Transverse colon (tissue), 4 donors: ENCODE measurements around the gene LEPR. TPM values are rescaled to one million over a fixed set of nuclear protein-coding genes. Genes with fewer than 3 reads are reported as not detected.

Source experiments
- DNase-seq: peaks from one replicate; pipeline ENCODE4 v3.0.0-alpha.2; 2019
- H3K27ac ChIP-seq, 4 donors: fragments of 200-600 bp; sonication (generic); 2 replicates each; pipeline ENCODE4 v1.5.1; 2016 to 2018; ENCODE audit warnings: inconsistent platforms in 4 of 4
- H3K27me3 ChIP-seq: fragments of 200-600 bp; sonication (generic); 2 replicates; pipeline ENCODE4 v1.5.1; 2017; ENCODE audit warnings: inconsistent platforms
- H3K36me3 ChIP-seq, 4 donors: fragments of 200-600 bp; sonication (generic); 2 replicates each; pipeline ENCODE4 v1.5.1; 2017 to 2019; ENCODE audit warnings: inconsistent platforms in 4 of 4
- H3K4me1 ChIP-seq, 4 donors: fragments of 200-600 bp; sonication (generic); 2 replicates each; pipeline ENCODE4 v1.5.1; 2017 to 2020; ENCODE audit warnings: inconsistent platforms in 4 of 4
- H3K4me3 ChIP-seq, 4 donors: fragments of 200-600 bp; sonication (generic); 1 replicate in 1 of 4; 2 replicates in 3 of 4; pipeline versions ENCODE4 v1.5.1 to v1.6.1; 2017 to 2019; ENCODE audit warnings: inconsistent platforms in 4 of 4
- H3K9me3 ChIP-seq, 2 donors: fragments of 200-600 bp; sonication (generic); 2 replicates each; pipeline ENCODE4 v1.5.1; 2017 to 2019; ENCODE audit warnings: inconsistent platforms in 2 of 2
- EP300 ChIP-seq: sonication (generic); formaldehyde crosslinking; IDR thresholded peaks from one replicate; pipeline ENCODE4 v1.6.1; 2017; ENCODE audit warnings: antibody characterized with exemption, low read depth
- POLR2A ChIP-seq: fragments of 450-650 bp; IDR thresholded peaks from one replicate; pipeline ENCODE4 v1.6.1; 2016; ENCODE audit warnings: antibody characterized with exemption, mild to moderate bottlenecking, moderate library complexity
- POLR2AphosphoS5 ChIP-seq, 3 donors: sonication (generic); formaldehyde crosslinking; IDR thresholded peaks; one replicate each; pipeline ENCODE4 v1.6.1; 2016; ENCODE audit warnings: antibody characterized with exemption in 3 of 3
- WGBS, 2 donors: methylation state at CpG; one replicate each; pipeline ENCODE4 v1.1.5; 2018; ENCODE audit warnings: low coverage in 1 of 2; 5-methylcytosine and 5-hydroxymethylcytosine counted together
- in situ Hi-C, 4 donors: fragments of 200-750 bp; cut with MboI; loops; one replicate each; pipeline versions ENCODE4 v1.15.0 to v1.15.1; 2017; ENCODE audit warnings: low sequenced_read_pairs in 3 of 4, low pct_ligation_motif_present in 1 of 4, low pct_unique_long_range_greater_than_20kb in 1 of 4
- intact Hi-C: fragments of 100-400 bp; cut with DNase I; formaldehyde crosslinking; loops from one replicate; pipeline ENCODE4 v1.15.1; 2023; ENCODE audit warnings: low total_unique reads
- total RNA-seq, 4 donors: library from RNA; depleted of rRNA; stranded (reverse); fragments of >200 nt; gene quantifications; one replicate each; pipeline ENCODE4 v1.1.0, GENCODE V29; 2016
- TF ChIP-seq, protein P1 (sequence below), 5 experiments: fragments of 200-600 bp in 3 of 5; fragments of 450-650 bp in 2 of 5; sonication (generic) in 3 of 5; IDR thresholded peaks; 1 replicate in 2 of 5; 2 replicates in 3 of 5; pipeline ENCODE4 v1.5.1; 2016 to 2017; ENCODE audit warnings: antibody characterized with exemption in 5 of 5, inconsistent platforms in 3 of 5, mild to moderate bottlenecking in 2 of 5, moderate library complexity in 1 of 5

Gene LEPR
- total RNA-seq, 4 donors from 2014 or later = 0.37 to 8.4 (median 1.5) TPM

DNA sequence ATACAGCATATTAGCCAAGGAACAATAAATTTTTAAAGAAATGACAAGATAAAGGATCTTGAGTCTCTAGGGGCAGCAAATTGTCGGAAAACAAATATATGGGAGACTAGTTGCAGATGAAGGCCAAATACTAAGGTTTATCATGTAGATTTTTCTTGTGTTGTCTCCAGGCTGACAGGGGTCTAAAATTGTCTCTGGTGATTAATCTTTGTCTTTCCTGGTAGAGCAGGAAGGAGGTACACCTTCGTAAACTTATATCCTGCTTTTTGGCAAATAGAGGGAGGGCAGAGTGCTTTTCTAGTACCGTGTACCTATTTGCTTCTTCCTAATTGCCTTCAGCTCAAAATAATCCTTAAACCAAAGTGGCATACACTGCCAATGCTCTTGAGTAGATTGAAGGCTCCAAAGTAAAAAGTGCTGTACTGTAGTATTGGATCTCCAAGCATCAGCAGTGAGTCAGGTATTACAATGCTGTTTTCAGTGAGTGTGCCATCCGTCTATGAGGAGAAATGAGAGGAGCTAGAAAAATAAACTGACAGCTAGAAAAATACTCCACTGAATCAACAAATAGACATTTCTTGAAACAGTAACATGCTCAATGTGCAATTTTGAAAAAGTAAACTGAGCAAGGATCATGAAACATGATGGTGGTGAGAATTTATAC, 1.8 kb upstream of the LEPR start:
- WGBS, 2 donors = 89 to 92% methylated on average over 2 to 4 of the region's 4 CpGs

DNA sequence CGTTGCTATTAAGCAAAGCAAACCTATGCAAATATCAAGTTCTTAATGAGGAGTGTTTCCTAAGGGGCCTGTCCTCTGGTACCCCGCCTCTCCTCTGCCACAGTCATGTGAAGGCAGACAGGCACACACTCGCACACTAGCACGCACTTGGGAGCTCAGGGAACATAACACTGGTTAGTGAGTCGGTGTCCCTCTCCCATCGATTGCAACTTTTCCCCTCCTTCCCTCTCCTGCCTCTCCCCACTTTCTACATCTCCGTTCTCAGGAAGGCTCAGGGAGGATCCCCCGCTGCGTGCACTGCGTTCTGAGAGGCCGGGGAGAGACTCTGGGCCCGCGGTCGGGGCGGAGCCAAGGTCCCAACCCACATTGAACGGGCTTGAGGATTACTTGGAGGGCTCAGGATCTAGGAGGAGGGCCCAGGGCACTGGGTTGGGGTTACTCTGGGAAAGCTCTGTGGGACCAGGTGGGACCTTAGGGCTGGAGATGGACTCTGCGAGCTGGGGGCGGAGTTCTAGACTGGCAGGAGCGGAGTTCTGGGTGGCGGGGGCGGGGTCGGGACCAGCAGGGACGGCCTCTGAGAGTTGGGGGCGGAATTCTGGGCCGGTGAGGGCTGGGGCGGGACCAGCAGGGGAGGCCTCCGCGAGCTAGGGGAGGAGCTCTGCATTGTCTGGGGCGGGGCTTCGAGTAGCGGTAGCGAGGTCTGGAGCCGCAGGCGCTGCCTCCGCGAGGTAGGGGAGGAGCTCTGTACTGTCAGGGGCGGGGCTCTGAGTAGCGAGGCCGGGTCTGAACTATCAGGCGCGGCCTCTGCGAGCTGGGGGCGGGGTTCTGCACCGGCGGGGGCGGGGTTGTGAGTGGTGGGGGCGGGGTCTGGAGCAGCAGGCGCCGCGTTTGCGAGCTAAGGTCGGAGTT, 533 bp upstream of the LEPR start:
- Histone ChIP-seq H3K27ac (peak overlapping the region; percentile 96 to 100 (median 99)), H3K36me3 (no peaks in the 10 kb centered on the region), H3K4me3 (peak overlapping the region; percentile 12 to 99 (median 95)), H3K9me3 (no peaks in the 10 kb centered on the region), H3K27me3 (no peaks in the 10 kb centered on the region), H3K4me1 (peaks cover 8 to 33% (median 13%) of the 10 kb centered on the region in 4 donors)
- 1 to 14% methylated on average over 1 to 35 of the region's 52 CpGs for WGBS, 2 donors
- peak; percentile 99 for DNase-seq
- in situ Hi-C loops = loop anchor here in 2 of 4 donors (25.0 kb wide), 2 partner anchors 333 to 358 kb away; no protein-coding TSS in a partner anchor
- TF ChIP-seq, protein P1, sequence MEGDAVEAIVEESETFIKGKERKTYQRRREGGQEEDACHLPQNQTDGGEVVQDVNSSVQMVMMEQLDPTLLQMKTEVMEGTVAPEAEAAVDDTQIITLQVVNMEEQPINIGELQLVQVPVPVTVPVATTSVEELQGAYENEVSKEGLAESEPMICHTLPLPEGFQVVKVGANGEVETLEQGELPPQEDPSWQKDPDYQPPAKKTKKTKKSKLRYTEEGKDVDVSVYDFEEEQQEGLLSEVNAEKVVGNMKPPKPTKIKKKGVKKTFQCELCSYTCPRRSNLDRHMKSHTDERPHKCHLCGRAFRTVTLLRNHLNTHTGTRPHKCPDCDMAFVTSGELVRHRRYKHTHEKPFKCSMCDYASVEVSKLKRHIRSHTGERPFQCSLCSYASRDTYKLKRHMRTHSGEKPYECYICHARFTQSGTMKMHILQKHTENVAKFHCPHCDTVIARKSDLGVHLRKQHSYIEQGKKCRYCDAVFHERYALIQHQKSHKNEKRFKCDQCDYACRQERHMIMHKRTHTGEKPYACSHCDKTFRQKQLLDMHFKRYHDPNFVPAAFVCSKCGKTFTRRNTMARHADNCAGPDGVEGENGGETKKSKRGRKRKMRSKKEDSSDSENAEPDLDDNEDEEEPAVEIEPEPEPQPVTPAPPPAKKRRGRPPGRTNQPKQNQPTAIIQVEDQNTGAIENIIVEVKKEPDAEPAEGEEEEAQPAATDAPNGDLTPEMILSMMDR (IDR thresholded peaks at IDR 0.05) = no peak
- TF ChIP-seq EP300 = no peak
- TF ChIP-seq POLR2A = peak; percentile 52
- peak in 2 of 3 donors; percentile 40 to 42 for TF ChIP-seq POLR2AphosphoS5 (IDR thresholded peaks at IDR 0.05)
- intact Hi-C loops = no loop called here

More for the DNA sequence above, 1.8 kb upstream of the LEPR start:
- intact Hi-C loops = no loop called here
- DNase-seq = no peak
- Histone ChIP-seq H3K4me1 (peaks cover 8 to 30% (median 11%) of the 10 kb centered on the region in 4 donors), H3K36me3 (no peaks in the 10 kb centered on the region), H3K27me3 (no peaks in the 10 kb centered on the region), H3K9me3 (no peaks in the 10 kb centered on the region), H3K4me3 (no peak overlapping the region), H3K27ac (peak overlapping the region in 1 of 4 donors; percentile 90)
- in situ Hi-C loops = loop anchor here in 2 of 4 donors (25.0 kb wide), 2 partner anchors 331 to 356 kb away; no protein-coding TSS in a partner anchor
- TF ChIP-seq POLR2A (no peak), EP300 (no peak), POLR2AphosphoS5 (IDR thresholded peaks at IDR 0.05) (no peak)
- TF ChIP-seq, protein P1 (IDR thresholded peaks at IDR 0.05) = no peak

DNA sequence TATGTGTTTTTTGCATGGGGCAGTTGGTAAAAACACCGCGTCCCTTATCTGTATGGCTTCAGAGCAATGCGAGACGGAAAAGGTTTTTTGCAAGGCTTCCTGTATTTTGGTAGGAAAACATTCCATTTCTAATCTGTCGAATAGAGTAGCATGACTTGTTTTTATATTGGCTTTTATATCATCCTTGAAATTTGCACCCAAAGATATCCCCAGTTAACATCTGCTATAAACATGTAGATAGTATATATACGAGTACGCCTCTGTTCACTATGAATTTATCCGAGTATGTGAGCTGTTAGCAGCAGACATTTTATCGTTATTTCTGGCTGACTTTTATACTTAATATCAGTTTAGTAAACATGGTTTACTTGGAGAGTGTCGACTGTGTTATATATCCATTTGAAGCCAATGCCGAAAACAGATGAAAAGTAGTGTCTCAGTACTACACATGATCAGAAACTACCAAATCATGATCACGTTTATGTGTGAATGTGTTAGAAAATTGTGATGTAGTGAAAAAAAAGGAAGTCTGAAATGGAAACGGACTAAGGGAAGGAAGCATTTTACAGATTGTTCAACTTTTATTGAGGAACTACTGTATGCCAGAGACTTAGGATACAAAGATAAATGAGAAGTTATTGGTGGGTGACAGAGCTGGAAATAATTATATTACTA, 1.0 kb downstream of the LEPR start:
- Histone ChIP-seq H3K27me3 (no peaks in the 10 kb centered on the region), H3K27ac (peak overlapping the region; percentile 96 to 100 (median 99)), H3K4me3 (peak overlapping the region; percentile 53 to 99 (median 95)), H3K4me1 (peaks cover 8 to 33% (median 13%) of the 10 kb centered on the region in 4 donors), H3K36me3 (peaks cover 0 to 10% (median 4%) of the 10 kb centered on the region in 4 donors), H3K9me3 (no peaks in the 10 kb centered on the region)
- WGBS, 2 donors = 5 to 10% methylated on average over 13 of the region's 13 CpGs
- in situ Hi-C loops (loop anchor here in 2 of 4 donors (25.0 kb wide), 2 partner anchors 334 to 359 kb away; no protein-coding TSS in a partner anchor), intact Hi-C loops (no loop called here)
- TF ChIP-seq EP300 = no peak
- no peak for TF ChIP-seq POLR2A
- TF ChIP-seq POLR2AphosphoS5 (IDR thresholded peaks at IDR 0.05) = no peak
- TF ChIP-seq, protein P1 (IDR thresholded peaks at IDR 0.05) = no peak
- no peak for DNase-seq
